ENCODE data around the gene NPIPA5. TPM values are rescaled to one million over a fixed set of nuclear protein-coding genes. Genes with fewer than 3 reads are reported as not detected.
A peak's percentile ranks its signal among the peaks of the same experiment; 100 is the strongest.
"Not testable (repeated sequence)": the region's sequence is repeated elsewhere in the genome, so short reads cannot be mapped to it uniquely, and the experiment has no call there.

The NPIPA5 gene
- total RNA-seq, 1 donor from 2014 or later, result 9.9 TPM

- DNase-seq, result peak; percentile 78
- intact Hi-C loops (cut with micrococcal nuclease), result not testable (repeated sequence)
- ATAC-seq, result peak; percentile 93
Measured at GRCh38 chr16:15395631-15396508, 17.8 kb upstream of the NPIPA5 start, which contains the start of gene MPV17L. Gene MPV17L (plus strand): TSS chr16:15395754. CDS start chr16:15395898, 144 bp downstream.

GRCh38 chr16:15393025-15393424, 14.9 kb upstream of the NPIPA5 start:
- ATAC-seq; DNase-seq; intact Hi-C loops (cut with micrococcal nuclease): not testable (repeated sequence)

- intact Hi-C loops (cut with micrococcal nuclease); ATAC-seq: not testable (repeated sequence)
Measured at GRCh38 chr16:15389916-15390315, 11.8 kb upstream of the NPIPA5 start.

GRCh38 chr16:15388060-15388459, 10.0 kb upstream of the NPIPA5 start:
- intact Hi-C loops (cut with micrococcal nuclease); DNase-seq; ATAC-seq: not testable (repeated sequence)

More at GRCh38 chr16:15389916-15390315, 11.8 kb upstream of the NPIPA5 start:
- not testable (repeated sequence) for DNase-seq

GRCh38 chr16:15382810-15383209, 4.7 kb upstream of the NPIPA5 start:
- ATAC-seq; intact Hi-C loops (cut with micrococcal nuclease); DNase-seq: not testable (repeated sequence)

GRCh38 chr16:15357495-15357894, 20.6 kb downstream of the NPIPA5 start:
- ATAC-seq; intact Hi-C loops (cut with micrococcal nuclease); DNase-seq: not testable (repeated sequence)

GRCh38 chr16:15354846-15355245, 23.2 kb downstream of the NPIPA5 start:
- ATAC-seq; DNase-seq; intact Hi-C loops (cut with micrococcal nuclease): not testable (repeated sequence)

GRCh38 chr16:15352852-15353251, 25.2 kb downstream of the NPIPA5 start:
- intact Hi-C loops (cut with micrococcal nuclease); ATAC-seq; DNase-seq: not testable (repeated sequence)

GRCh38 chr16:15351745-15352144, 26.3 kb downstream of the NPIPA5 start:
- intact Hi-C loops (cut with micrococcal nuclease); ATAC-seq; DNase-seq: not testable (repeated sequence)

- DNase-seq; intact Hi-C loops (cut with micrococcal nuclease): not testable (repeated sequence)
- peak; percentile 41 for ATAC-seq
Measured at GRCh38 chr16:15351251-15351650, 26.8 kb downstream of the NPIPA5 start.

GRCh38 chr16:15348721-15349120, 29.4 kb downstream of the NPIPA5 start:
- ATAC-seq; DNase-seq; intact Hi-C loops (cut with micrococcal nuclease): not testable (repeated sequence)

- ATAC-seq; intact Hi-C loops (cut with micrococcal nuclease): not testable (repeated sequence)
Measured at GRCh38 chr16:15342337-15342736, 35.8 kb downstream of the NPIPA5 start.

GRCh38 chr16:15338986-15339385, 39.1 kb downstream of the NPIPA5 start:
- intact Hi-C loops (cut with micrococcal nuclease); DNase-seq: not testable (repeated sequence)
- ATAC-seq, result peak; percentile 70

More at GRCh38 chr16:15342337-15342736, 35.8 kb downstream of the NPIPA5 start:
- DNase-seq, result not testable (repeated sequence)

- ATAC-seq; DNase-seq; intact Hi-C loops (cut with micrococcal nuclease): not testable (repeated sequence)
Measured at GRCh38 chr16:15337974-15338605, 40.0 kb downstream of the NPIPA5 start.

- DNase-seq; intact Hi-C loops (cut with micrococcal nuclease): not testable (repeated sequence)
- peak; percentile 82 for ATAC-seq
Measured at GRCh38 chr16:15335609-15336008, 42.5 kb downstream of the NPIPA5 start.

GRCh38 chr16:15333969-15334368, 44.1 kb downstream of the NPIPA5 start:
- intact Hi-C loops (cut with micrococcal nuclease); ATAC-seq; DNase-seq: not testable (repeated sequence)

GRCh38 chr16:15330978-15331377, 47.1 kb downstream of the NPIPA5 start:
- ATAC-seq; DNase-seq; intact Hi-C loops (cut with micrococcal nuclease): not testable (repeated sequence)

- DNase-seq; ATAC-seq; intact Hi-C loops (cut with micrococcal nuclease): not testable (repeated sequence)
Measured at GRCh38 chr16:15324954-15325353, 53.1 kb downstream of the NPIPA5 start.

- intact Hi-C loops (cut with micrococcal nuclease); DNase-seq; ATAC-seq: not testable (repeated sequence)
Measured at GRCh38 chr16:15323373-15323772, 54.7 kb downstream of the NPIPA5 start.

Data from left ventricle myocardium superior (tissue), 1 donor.